GM12873 (cell line): Measurements from ENCODE around the gene DMWD.

ENCODE experiments used
- TF ChIP-seq, protein P1 (sequence below): IDR thresholded peaks from 2 replicates; pipeline ENCODE4 v1.5.1; 2012; ENCODE audit warnings: low read depth, mild to moderate bottlenecking, moderate library complexity, low read length, control low read depth; ENCODE audit not compliant: insufficient read depth; ENCODE audit errors: missing control alignments

DMWD gene

DNA sequence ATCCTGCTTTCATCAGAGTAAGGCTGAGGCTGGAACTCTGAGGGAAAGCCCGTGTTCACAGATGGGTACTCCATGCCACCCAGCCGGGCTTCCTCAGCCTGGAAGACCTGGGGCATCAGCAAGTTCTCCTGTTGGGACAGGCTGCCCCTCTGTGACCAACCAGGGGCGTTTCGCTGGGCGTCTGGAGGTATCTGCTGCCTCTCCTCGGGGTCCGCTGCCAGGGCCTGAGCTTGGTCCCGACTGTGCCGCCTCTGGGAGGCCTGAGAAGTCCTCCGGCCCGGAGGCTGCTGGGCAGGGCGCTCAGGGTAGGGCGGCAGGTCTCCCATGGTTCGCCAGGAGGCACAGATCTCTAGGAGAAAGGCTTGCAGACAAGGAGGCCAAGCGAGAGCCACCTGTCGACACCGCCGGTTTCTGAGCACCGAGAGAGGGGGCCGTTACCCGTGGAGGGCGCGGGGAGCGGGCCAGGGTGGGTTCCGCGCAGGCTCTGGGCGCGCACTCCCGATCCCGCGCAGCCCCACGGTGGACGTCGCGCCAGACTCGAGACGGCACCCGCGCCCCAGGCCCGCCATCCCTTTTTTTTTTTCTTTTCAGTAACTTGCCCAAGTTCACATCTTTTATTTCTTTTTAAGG is 22.3 kb upstream of the DMWD start, which contains the start of gene RSPH6A:
Gene RSPH6A (minus strand): TSS at position 458 of the 630 bp plus-strand sequence. CDS start 132 bp downstream, at position 326.
- TF ChIP-seq, protein P1, sequence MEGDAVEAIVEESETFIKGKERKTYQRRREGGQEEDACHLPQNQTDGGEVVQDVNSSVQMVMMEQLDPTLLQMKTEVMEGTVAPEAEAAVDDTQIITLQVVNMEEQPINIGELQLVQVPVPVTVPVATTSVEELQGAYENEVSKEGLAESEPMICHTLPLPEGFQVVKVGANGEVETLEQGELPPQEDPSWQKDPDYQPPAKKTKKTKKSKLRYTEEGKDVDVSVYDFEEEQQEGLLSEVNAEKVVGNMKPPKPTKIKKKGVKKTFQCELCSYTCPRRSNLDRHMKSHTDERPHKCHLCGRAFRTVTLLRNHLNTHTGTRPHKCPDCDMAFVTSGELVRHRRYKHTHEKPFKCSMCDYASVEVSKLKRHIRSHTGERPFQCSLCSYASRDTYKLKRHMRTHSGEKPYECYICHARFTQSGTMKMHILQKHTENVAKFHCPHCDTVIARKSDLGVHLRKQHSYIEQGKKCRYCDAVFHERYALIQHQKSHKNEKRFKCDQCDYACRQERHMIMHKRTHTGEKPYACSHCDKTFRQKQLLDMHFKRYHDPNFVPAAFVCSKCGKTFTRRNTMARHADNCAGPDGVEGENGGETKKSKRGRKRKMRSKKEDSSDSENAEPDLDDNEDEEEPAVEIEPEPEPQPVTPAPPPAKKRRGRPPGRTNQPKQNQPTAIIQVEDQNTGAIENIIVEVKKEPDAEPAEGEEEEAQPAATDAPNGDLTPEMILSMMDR = no peak

DNA sequence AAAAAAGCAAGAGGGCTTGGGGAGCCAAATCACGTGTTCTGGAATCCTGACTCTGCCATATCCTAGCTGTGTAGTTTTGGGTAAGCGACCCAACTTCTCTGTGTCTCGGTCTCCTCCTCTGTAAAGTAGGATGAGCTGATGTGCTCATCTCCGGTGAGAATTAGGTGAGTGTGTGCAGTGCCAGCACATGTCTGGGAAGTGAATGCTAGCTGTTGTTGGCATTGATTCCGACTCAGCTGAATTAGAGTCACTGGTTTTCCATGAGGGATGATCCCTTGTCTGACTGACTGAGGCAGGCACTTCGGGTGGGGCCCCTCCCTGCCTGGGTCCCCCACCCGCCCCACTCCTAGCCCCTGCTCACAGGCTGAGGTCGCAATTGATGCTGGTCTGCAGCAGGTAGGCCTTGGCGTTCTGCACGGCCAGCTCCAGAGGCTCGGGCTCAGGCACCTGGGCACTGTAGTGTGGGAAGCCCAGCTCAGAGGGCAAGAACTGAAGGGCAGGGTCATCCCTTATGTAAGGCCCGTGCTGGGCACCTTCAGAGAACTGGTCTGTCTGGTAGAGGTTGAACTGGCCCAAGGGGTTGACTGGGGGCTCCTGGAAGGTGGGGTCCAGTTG is 21.6 kb upstream of the DMWD start:
- TF ChIP-seq, protein P1 = no peak

DNA sequence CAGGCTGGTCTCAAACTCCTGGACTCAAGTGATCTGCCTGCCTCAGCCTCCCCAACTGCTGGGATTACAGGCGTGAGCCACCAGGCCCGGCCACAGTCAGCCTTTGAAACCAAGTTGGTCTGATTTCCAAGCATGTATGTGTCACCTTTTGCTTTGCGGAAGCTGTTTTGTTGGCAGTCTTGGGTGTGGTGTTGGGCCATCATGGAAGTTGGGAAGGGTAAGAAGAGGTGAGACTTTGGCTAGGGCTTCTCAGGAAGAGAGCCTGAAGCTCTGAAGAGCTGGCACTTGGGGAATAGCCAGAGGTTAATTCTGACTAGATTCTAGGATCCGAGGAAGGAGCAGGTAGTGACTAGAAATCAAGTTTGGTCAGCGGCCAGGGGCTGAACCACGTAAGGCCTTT is 19.7 kb upstream of the DMWD start:
- TF ChIP-seq, protein P1 = no peak

DNA sequence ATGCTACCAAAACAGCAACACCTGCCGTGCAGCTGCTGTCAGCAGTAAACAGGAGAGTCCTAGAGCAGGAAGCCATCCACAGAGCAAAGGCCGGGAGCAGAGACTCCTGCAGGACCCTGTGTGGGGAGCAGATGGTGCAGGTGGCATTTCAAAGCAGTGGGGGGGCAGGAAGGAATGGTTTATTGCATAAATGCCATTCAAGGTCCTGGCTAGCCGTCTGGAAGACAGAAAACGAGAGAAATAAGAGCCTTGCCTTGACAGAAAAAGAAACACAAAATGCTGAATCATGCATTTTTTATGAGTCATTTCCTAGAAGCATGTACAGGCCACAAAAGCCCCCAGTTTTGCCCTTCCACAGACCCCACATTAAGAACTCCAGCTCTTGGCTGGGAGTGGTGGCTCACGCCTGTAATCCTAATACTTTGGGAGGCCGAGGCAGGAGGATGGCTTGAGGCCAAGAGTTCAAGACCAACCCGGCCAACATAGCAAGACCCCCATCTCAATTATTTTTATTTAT is 17.1 kb upstream of the DMWD start:
- TF ChIP-seq, protein P1 = no peak

DNA sequence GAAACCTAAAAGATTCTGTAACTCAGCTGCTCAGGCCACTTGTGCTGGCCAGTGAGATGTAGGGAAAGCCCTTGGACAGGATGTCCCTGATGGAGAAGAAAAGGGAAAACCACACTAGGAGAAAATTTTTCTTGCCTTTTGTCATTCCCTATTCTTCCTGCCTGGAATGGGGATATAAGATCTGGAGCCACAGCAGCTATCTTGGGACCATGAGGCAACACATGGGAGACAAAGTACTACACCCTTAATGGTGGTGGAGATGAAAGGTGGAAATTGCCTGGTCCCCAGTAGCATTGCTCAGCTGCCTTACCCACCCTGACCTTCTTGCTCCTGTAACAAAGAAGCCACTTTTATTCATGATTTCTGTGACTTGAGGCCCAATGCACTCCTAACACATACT is 13.1 kb upstream of the DMWD start:
- TF ChIP-seq, protein P1 = no peak

DNA sequence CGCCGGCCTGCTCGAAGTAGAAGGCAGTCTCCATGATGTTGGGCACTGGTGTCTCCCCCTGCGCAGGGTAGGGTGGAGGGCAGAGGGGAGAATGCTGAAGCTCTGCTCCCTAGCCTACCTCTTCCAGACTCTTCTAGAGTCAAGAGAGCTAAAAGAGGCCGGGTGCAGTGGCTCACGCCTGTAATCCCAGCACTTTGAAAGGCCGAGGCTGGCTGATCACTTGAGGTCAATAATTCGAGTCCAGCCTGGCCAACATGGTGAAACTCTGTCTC is 12.2 kb upstream of the DMWD start:
- TF ChIP-seq, protein P1 = no peak

DNA sequence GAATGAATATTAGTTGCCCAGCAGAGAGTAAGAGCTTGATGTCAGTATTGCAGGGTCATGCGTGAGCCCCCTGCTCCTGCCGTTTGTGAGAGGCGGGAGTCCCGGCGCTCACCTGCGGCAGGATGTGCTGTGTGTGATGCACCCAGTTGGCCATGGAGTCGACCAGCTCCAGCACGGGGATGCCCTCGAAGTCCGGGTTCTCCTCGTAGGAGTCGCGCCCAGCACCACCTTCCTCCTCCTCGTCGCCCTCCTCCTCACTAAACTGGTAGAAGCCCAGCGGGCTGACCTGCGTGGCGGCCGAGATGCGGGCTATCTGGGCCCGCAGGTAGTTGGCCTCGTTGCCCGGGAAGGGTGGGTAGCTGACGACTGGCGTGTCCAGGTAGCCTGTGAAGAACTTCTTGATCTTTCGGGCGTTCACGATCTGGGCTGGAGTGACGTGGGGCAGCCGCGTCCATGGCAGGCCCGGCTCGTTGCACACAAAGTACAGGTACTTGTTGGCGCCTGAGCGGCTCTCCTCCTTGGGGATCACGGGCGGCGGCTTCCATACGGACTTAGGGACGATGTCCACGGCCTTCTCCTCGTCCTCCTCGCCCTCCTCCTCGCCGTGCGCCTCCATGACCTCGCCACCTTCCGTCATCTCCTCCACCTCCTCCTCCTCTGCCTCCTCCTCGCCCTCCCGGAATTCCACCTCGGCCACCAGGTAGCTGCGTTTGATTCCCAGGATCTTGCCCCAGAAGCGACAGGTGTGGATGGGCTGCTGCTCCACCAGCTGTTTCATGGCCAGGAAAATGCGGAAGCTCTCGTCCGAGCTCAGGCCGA is 11.7 kb upstream of the DMWD start:
- TF ChIP-seq, protein P1 = no peak
